HCT116 (cell line): ENCODE data around the gene MAPKAPK5. TPM values are rescaled to one million over a fixed set of nuclear protein-coding genes. Genes with fewer than 3 reads are reported as not detected.

ENCODE experiments used
- microRNA-seq: library from miRNA; unstranded; fragments of <30 nt; microRNA quantifications from one replicate; pipeline ENCODE4, GENCODE V29; 2016; ENCODE audit warnings: borderline number of aligned reads
- total RNA-seq: library from RNA; stranded (reverse); gene quantifications from one replicate; pipeline ENCODE4 v1.2.1, GENCODE V29; 2021; ENCODE audit not compliant: unreplicated experiment

MAPKAPK5 gene
- total RNA-seq, 1 experiment from 2014 or later = 57.9 TPM

Small RNA genes within 50 kb of the gene (microRNA-seq; reads per million reads assigned to microRNA genes)
- gene MIR6761 = not detected

Other genes starting within 250 kb of the MAPKAPK5 start
- gene ATXN2, start 242.9 kb upstream of the MAPKAPK5 start, total RNA-seq = 72.7 TPM
- 16.7 TPM for gene BRAP, start 156.3 kb upstream of the MAPKAPK5 start, total RNA-seq
- 25.3 TPM for gene ACAD10, start 156.2 kb upstream of the MAPKAPK5 start, total RNA-seq
- 32.9 TPM for gene ALDH2, start 75.3 kb upstream of the MAPKAPK5 start, total RNA-seq
- gene TMEM116, start 170.9 kb downstream of the MAPKAPK5 start, total RNA-seq = 6.8 TPM
- gene ERP29, start 171.2 kb downstream of the MAPKAPK5 start, total RNA-seq = 130 TPM